Esophagus muscularis mucosa (tissue), 4 donors: Measurements from ENCODE around the gene SFRP2. TPM values are rescaled to one million over a fixed set of nuclear protein-coding genes. Genes with fewer than 3 reads are reported as not detected.

Source experiments
- DNase-seq: peaks from one replicate; pipeline ENCODE4 v3.0.0-alpha.2; 2017; ENCODE audit errors: extremely low spot score
- H3K27ac ChIP-seq, 4 donors: fragments of 200-600 bp; sonication (generic); replicated peaks in 1 of 4; 1 replicate in 3 of 4; 2 replicates in 1 of 4; pipeline ENCODE4 v1.5.1; 2016 to 2019; ENCODE audit warnings: mild to moderate bottlenecking in 1 of 4
- H3K27me3 ChIP-seq, 4 donors: fragments of 200-600 bp; sonication (generic); one replicate each; pipeline versions ENCODE4 v1.5.1 to v1.6.0; 2016 to 2019
- H3K36me3 ChIP-seq, 4 donors: fragments of 200-600 bp; sonication (generic); one replicate each; pipeline ENCODE4 v1.5.1; 2016 to 2019
- H3K4me1 ChIP-seq, 4 donors: fragments of 200-600 bp; sonication (generic); one replicate each; pipeline ENCODE4 v1.5.1; 2016 to 2019
- H3K4me3 ChIP-seq, 4 donors: fragments of 200-600 bp; sonication (generic); 1 replicate in 2 of 4; 2 replicates in 2 of 4; pipeline ENCODE4 v1.5.1; 2016 to 2019; ENCODE audit warnings: mild to moderate bottlenecking in 4 of 4, moderate library complexity in 1 of 4
- H3K9me3 ChIP-seq, 4 donors: fragments of 200-600 bp; sonication (generic); 1 replicate in 3 of 4; 2 replicates in 1 of 4; pipeline ENCODE4 v1.5.1; 2016 to 2019
- EP300 ChIP-seq: sonication (generic); formaldehyde crosslinking; IDR thresholded peaks from one replicate; pipeline ENCODE4 v1.6.1; 2017; ENCODE audit warnings: antibody characterized with exemption
- POLR2A ChIP-seq: fragments of 450-650 bp; IDR thresholded peaks from one replicate; pipeline ENCODE4 v1.6.1; 2017; ENCODE audit warnings: antibody characterized with exemption, moderate library complexity, mild to moderate bottlenecking, low read depth
- POLR2AphosphoS5 ChIP-seq, 2 donors: sonication (generic); formaldehyde crosslinking; IDR thresholded peaks; one replicate each; pipeline ENCODE4 v1.6.1; 2017; ENCODE audit warnings: antibody characterized with exemption in 2 of 2
- WGBS: methylation state at CpG from one replicate; pipeline ENCODE4 v1.1.5; 2018; 5-methylcytosine and 5-hydroxymethylcytosine counted together
- intact Hi-C: fragments of 100-400 bp; cut with DNase I; formaldehyde crosslinking; loops from one replicate; pipeline ENCODE4 v1.15.1; 2023
- total RNA-seq, 4 donors: library from RNA; depleted of rRNA; stranded (reverse); fragments of >200 nt; gene quantifications; one replicate each; pipeline versions ENCODE4 v1.1.0 to v1.2.1, GENCODE V29; 2016
- TF ChIP-seq, protein P1 (sequence below), 3 experiments: fragments of 200-600 bp in 2 of 3; fragments of 450-650 bp in 1 of 3; sonication (generic) in 2 of 3; IDR thresholded peaks; one replicate each; pipeline ENCODE4 v1.5.1; 2017 to 2019; ENCODE audit warnings: antibody characterized with exemption in 3 of 3, mild to moderate bottlenecking in 2 of 3, moderate library complexity in 1 of 3

SFRP2 gene
- total RNA-seq, 4 donors from 2014 or later: 22.7 to 38.2 (median 23.6) TPM

- intact Hi-C loops: loop anchor here (5.0 kb wide), 1 partner anchor 520 kb away; no protein-coding TSS in a partner anchor
- Histone ChIP-seq H3K27ac (no peak overlapping the region), H3K4me1 (peaks cover 25 to 51% (median 45%) of the 10 kb centered on the region in 4 donors), H3K36me3 (no peaks in the 10 kb centered on the region), H3K9me3 (no peaks in the 10 kb centered on the region), H3K4me3 (peak overlapping the region; percentile 42 to 48 (median 45)), H3K27me3 (peaks cover 0 to 63% (median 46%) of the 10 kb centered on the region in 4 donors)
- no peak for DNase-seq
- TF ChIP-seq POLR2A: no peak
- TF ChIP-seq POLR2AphosphoS5 (IDR thresholded peaks at IDR 0.05): no peak
- TF ChIP-seq, protein P1, sequence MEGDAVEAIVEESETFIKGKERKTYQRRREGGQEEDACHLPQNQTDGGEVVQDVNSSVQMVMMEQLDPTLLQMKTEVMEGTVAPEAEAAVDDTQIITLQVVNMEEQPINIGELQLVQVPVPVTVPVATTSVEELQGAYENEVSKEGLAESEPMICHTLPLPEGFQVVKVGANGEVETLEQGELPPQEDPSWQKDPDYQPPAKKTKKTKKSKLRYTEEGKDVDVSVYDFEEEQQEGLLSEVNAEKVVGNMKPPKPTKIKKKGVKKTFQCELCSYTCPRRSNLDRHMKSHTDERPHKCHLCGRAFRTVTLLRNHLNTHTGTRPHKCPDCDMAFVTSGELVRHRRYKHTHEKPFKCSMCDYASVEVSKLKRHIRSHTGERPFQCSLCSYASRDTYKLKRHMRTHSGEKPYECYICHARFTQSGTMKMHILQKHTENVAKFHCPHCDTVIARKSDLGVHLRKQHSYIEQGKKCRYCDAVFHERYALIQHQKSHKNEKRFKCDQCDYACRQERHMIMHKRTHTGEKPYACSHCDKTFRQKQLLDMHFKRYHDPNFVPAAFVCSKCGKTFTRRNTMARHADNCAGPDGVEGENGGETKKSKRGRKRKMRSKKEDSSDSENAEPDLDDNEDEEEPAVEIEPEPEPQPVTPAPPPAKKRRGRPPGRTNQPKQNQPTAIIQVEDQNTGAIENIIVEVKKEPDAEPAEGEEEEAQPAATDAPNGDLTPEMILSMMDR (IDR thresholded peaks at IDR 0.05): peak in 1 of 3 experiments; percentile 18
- 26% methylated on average over 23 of the region's 37 CpGs for WGBS
Observed at GRCh38 chr4:153791746-153792617, 3.1 kb upstream of the SFRP2 start.

GRCh38 chr4:153790962-153791551 lies 2.2 kb upstream of the SFRP2 start:
- H3K4me3 ChIP-seq: peak overlapping the region; percentile 42 to 48 (median 45)
- no peaks in the 10 kb centered on the region for H3K9me3 ChIP-seq
- H3K36me3 ChIP-seq: no peaks in the 10 kb centered on the region
- DNase-seq: no peak
- peak overlapping the region in 3 of 4 donors; percentile 15 to 48 (median 40) for H3K27ac ChIP-seq
- TF ChIP-seq, protein P1 (IDR thresholded peaks at IDR 0.05): peak in 1 of 3 experiments; percentile 41
- no peak for TF ChIP-seq POLR2A
- no peak for TF ChIP-seq EP300
- H3K27me3 ChIP-seq: peaks cover 0 to 67% (median 46%) of the 10 kb centered on the region in 4 donors
- intact Hi-C loops: loop anchor here (5.0 kb wide), 1 partner anchor 521 kb away; no protein-coding TSS in a partner anchor
- WGBS: 28% methylated on average over 5 of the region's 51 CpGs
- H3K4me1 ChIP-seq: peaks cover 25 to 51% (median 45%) of the 10 kb centered on the region in 4 donors

DNA sequence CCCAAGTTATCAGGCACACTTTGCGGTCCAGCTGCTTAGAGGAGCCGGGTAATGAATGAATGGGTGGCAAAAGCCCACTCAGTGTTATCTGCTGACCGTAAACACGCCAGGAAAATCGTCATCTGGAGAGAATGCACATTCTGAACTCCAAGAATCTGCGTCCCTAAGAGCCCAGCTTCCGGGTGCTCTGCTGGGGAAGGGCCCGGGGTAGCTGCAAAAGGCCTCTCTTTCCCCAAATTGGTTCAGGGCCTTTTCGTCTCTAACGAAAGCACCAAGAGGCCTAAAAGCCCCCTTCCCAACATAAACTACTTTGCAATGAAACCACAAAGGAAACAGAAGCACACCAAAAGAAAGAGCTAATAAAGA lies 1.6 kb upstream of the SFRP2 start:
- intact Hi-C loops: loop anchor here (5.0 kb wide), 1 partner anchor 522 kb away; no protein-coding TSS in a partner anchor
- DNase-seq: no peak
- WGBS: 71% methylated on average over 10 of the region's 10 CpGs
- Histone ChIP-seq H3K9me3 (no peaks in the 10 kb centered on the region), H3K36me3 (no peaks in the 10 kb centered on the region), H3K4me1 (peaks cover 25 to 51% (median 45%) of the 10 kb centered on the region in 4 donors), H3K4me3 (peak overlapping the region; percentile 45 to 51 (median 46)), H3K27ac (peak overlapping the region; percentile 3 to 48 (median 28)), H3K27me3 (peaks cover 0 to 67% (median 46%) of the 10 kb centered on the region in 4 donors)
- TF ChIP-seq, protein P1 (IDR thresholded peaks at IDR 0.05): no peak
- no peak for TF ChIP-seq POLR2AphosphoS5 (IDR thresholded peaks at IDR 0.05)

DNA sequence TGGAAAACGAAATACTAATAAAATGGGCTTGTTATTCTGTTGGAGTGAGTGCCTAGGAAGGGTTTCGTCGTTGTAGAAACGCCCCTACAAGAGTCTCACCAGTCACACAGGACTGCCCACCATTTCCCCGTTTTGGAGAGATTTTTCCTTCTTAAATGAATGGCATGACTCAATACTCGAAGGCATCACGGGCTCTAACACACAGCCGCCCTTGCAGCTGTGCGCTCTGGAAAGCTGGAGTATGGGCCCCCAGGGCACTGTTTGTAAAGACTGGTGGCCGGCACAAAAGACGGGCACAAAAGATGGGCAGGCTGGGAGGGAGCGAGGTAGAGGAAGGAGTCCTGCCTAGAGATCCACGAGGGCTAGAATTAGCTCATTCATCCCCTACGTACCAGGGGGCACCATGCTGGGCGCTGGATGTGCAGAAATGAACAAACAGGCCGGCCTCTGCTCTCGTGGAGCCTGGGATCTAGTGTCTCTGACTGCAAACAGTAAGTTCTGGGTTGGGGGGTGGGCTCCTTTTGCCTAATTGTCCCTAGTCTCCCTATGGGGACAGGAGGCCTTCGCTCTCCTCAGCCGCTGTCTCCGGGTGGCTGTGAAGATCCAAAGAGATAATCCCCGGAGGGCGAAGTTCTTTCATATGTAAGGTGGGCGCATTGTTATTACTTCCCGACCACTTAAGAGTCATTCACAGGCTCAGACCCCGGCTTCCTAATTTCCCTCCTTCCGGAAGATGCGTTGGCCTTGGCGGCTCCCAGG lies 1.0 kb upstream of the SFRP2 start:
- Histone ChIP-seq H3K4me1 (peaks cover 25 to 51% (median 45%) of the 10 kb centered on the region in 4 donors), H3K9me3 (no peaks in the 10 kb centered on the region), H3K36me3 (no peaks in the 10 kb centered on the region), H3K27me3 (peaks cover 0 to 67% (median 46%) of the 10 kb centered on the region in 4 donors), H3K4me3 (peak overlapping the region; percentile 48 to 61 (median 52)), H3K27ac (peak overlapping the region; percentile 3 to 72 (median 50))
- DNase-seq: no peak
- intact Hi-C loops: loop anchor here (5.0 kb wide), 1 partner anchor 522 kb away; no protein-coding TSS in a partner anchor
- WGBS: 62% methylated on average over 27 of the region's 28 CpGs
- TF ChIP-seq, protein P1 (IDR thresholded peaks at IDR 0.05): no peak
- no peak for TF ChIP-seq POLR2AphosphoS5 (IDR thresholded peaks at IDR 0.05)
- TF ChIP-seq EP300: no peak
- TF ChIP-seq POLR2A: no peak
